ENCODE data around the gene RREB1. TPM values are rescaled to one million over a fixed set of nuclear protein-coding genes. Genes with fewer than 3 reads are reported as not detected.

Gene RREB1
- total RNA-seq, 6 experiments from 2014 or later: 17.5 to 23.5 (median 20.1) TPM

DNA sequence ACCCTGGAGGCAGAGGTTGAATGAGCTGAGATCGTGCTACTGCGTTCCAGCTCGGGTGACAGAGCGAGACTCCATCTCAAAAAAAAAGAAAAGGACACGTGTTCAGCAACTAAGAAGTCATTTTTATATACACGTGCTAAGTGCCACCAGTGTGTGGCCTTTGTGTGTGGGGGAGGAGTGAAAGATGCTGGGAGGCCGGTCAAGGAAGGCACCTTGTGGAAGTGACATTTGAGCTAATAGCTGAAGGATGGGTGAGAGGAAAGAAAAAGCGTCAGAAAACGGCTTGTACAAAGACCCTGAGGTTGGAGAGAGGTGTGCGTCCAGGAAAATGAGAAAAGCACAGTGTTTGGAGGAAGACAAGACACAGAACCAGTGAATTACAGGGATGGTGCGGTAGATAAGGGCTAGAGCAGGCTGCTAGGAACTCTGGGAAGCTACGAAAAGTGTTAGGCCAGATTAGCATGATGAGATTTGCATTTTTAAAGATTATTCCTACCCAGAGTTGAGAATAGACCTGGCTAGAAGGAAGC is 11.6 kb downstream of the RREB1 start:
- H3K4me1 Mint-ChIP-seq (ENCODE audit: low read depth): peaks cover 33% of the 10 kb centered on the region
- no peak overlapping the region for H3K4me3 Mint-ChIP-seq
- no peaks in the 10 kb centered on the region for H3K9me3 Mint-ChIP-seq
- H3K36me3 Mint-ChIP-seq (ENCODE audit: low read depth): peaks cover 22% of the 10 kb centered on the region
- H3K27me3 Mint-ChIP-seq (ENCODE audit: insufficient read depth): peaks cover 5% of the 10 kb centered on the region; the same call in 1 of the 2 replicates
- peak overlapping the region; percentile 2; the same call in 1 of the 2 replicates for H3K27ac Mint-ChIP-seq
- TF ChIP-seq, protein P1, sequence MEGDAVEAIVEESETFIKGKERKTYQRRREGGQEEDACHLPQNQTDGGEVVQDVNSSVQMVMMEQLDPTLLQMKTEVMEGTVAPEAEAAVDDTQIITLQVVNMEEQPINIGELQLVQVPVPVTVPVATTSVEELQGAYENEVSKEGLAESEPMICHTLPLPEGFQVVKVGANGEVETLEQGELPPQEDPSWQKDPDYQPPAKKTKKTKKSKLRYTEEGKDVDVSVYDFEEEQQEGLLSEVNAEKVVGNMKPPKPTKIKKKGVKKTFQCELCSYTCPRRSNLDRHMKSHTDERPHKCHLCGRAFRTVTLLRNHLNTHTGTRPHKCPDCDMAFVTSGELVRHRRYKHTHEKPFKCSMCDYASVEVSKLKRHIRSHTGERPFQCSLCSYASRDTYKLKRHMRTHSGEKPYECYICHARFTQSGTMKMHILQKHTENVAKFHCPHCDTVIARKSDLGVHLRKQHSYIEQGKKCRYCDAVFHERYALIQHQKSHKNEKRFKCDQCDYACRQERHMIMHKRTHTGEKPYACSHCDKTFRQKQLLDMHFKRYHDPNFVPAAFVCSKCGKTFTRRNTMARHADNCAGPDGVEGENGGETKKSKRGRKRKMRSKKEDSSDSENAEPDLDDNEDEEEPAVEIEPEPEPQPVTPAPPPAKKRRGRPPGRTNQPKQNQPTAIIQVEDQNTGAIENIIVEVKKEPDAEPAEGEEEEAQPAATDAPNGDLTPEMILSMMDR (IDR thresholded peaks at IDR 0.05): no peak
- DNase-seq: no peak

DNA sequence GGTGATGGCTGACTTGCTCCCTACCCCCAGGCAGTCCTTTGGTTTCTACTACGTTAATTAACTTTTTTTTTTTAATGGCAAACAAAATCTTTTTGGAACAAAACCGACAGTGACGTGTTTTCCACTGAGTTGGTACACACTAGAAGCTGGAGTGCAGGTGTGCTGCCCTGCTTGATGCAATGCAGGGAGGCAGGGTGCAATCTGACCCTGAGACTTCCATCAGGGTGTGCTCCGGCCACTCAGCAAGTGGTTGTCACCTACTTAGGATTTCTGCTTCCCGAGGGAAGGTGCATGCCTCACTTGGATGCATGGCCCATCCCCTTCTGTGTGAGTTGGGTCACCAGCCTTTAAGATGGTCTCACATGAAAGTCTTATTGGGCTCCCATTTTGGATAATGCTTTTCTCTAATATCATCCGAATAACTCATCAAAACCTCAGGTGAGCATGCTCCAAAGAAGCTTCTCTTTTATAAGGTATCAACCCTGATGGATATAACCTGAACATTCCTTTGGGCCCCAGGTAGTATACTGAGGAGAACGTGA is 14.0 kb downstream of the RREB1 start:
- DNase-seq: no peak
- Mint-ChIP-seq H3K4me1 (ENCODE audit: low read depth) (peaks cover 19% of the 10 kb centered on the region), H3K27me3 (ENCODE audit: insufficient read depth) (peaks cover 1% of the 10 kb centered on the region; the same call in 1 of the 2 replicates), H3K4me3 (no peak overlapping the region), H3K27ac (no peak overlapping the region), H3K36me3 (ENCODE audit: low read depth) (peaks cover 34% of the 10 kb centered on the region), H3K9me3 (no peaks in the 10 kb centered on the region)
- TF ChIP-seq, protein P1 (IDR thresholded peaks at IDR 0.05): no peak

DNA sequence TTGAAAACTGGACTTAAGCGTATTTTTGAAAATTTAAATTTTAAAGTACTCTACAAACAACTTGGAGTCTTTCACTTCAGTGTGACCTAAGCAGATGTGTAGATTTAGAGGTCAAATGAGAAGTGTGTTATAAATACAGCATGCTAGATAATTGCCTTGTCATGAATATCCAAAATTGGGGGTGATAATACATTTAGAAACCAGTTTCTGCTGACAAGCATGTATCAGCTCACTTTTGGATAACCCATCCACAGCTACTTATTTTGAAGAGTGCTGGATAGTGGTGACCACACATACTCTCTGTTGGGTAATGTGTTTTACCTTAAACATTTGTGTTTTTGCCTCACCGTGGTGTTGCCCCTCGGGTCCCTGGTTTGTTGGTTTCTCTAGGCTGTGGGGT is 14.9 kb downstream of the RREB1 start:
- no peak for DNase-seq
- TF ChIP-seq, protein P1 (IDR thresholded peaks at IDR 0.05): no peak
- H3K36me3 Mint-ChIP-seq (ENCODE audit: low read depth): peaks cover 34% of the 10 kb centered on the region
- H3K27me3 Mint-ChIP-seq (ENCODE audit: insufficient read depth): peaks cover 1% of the 10 kb centered on the region
- no peak overlapping the region for H3K27ac Mint-ChIP-seq
- no peak overlapping the region for H3K4me3 Mint-ChIP-seq
- no peaks in the 10 kb centered on the region for H3K9me3 Mint-ChIP-seq
- H3K4me1 Mint-ChIP-seq (ENCODE audit: low read depth): peaks cover 26% of the 10 kb centered on the region

DNA sequence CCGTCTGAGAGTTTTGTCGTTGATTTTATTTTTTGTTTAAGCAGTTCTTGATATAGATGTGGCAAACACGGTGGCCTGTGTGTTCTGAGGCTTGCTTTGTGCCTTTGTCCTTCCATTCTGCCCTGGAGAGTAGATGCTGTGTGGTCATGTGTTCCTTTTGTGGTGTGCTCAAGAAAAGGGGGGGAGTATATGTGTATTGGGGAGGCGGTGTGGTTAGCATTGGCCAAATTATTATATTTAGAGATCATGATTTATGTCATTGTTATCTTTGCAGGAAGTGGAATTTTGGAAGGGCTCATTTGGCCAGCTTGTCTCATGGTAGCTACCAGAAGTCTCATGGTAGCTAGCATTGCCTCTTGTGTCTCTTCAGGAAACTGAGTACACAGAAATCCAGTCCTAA is 16.4 kb downstream of the RREB1 start:
- Mint-ChIP-seq H3K4me3 (no peak overlapping the region), H3K27me3 (ENCODE audit: insufficient read depth) (no peaks in the 10 kb centered on the region; the same call in 1 of the 2 replicates), H3K9me3 (no peaks in the 10 kb centered on the region), H3K27ac (peak overlapping the region; percentile 7; the same call in 1 of the 2 replicates), H3K36me3 (ENCODE audit: low read depth) (peaks cover 34% of the 10 kb centered on the region), H3K4me1 (ENCODE audit: low read depth) (peaks cover 39% of the 10 kb centered on the region)
- no peak for DNase-seq
- TF ChIP-seq, protein P1 (IDR thresholded peaks at IDR 0.05): no peak

DNA sequence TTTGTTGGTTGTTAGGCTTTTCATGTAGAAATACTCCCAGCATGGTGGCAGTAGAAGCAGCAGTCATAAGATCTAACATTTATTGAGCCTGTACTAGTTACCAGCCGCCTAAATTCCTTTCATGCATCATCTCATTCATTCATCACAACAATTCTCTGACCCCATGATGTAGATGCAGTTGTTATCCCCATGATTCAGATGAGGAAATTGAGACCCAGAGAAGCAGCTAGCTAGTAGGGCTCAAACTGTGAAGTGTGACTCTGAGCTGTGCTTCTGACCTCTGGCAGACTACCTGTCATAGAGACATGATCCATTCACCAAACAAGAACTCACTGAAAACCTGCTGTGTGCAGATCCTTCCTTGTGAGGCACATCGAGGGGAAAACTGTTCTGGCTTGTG is 16.9 kb downstream of the RREB1 start:
- Mint-ChIP-seq H3K27me3 (ENCODE audit: insufficient read depth) (no peaks in the 10 kb centered on the region; the same call in 1 of the 2 replicates), H3K4me3 (no peak overlapping the region), H3K4me1 (ENCODE audit: low read depth) (peaks cover 44% of the 10 kb centered on the region), H3K36me3 (ENCODE audit: low read depth) (peaks cover 31% of the 10 kb centered on the region), H3K27ac (peak overlapping the region; percentile 29; the same call in 1 of the 2 replicates), H3K9me3 (no peaks in the 10 kb centered on the region)
- DNase-seq: no peak
- TF ChIP-seq, protein P1 (IDR thresholded peaks at IDR 0.05): no peak
